Endodermal cell (in vitro differentiated cells): ENCODE results near the gene TRIM50. TPM values are rescaled to one million over a fixed set of nuclear protein-coding genes. Genes with fewer than 3 reads are reported as not detected.

Experiments
- DNase-seq: peaks from one replicate; pipeline ENCODE4 v3.0.0-alpha.2; 2017
- H3K27ac ChIP-seq: 2 replicates; pipeline ENCODE4 v1.5.1; 2013; ENCODE audit warnings: mild to moderate bottlenecking, low read depth, low read length, moderate library complexity
- H3K27me3 ChIP-seq: 2 replicates; pipeline ENCODE4 v1.6.1; 2013; ENCODE audit warnings: mild to moderate bottlenecking, low read length, moderate library complexity; ENCODE audit not compliant: insufficient read depth, control insufficient read depth, poor library complexity, severe bottlenecking
- H3K36me3 ChIP-seq: 2 replicates; pipeline ENCODE4 v1.7.0; 2013; ENCODE audit warnings: mild to moderate bottlenecking, low read length, moderate library complexity; ENCODE audit not compliant: control insufficient read depth, insufficient read depth
- H3K4me1 ChIP-seq: one replicate; pipeline ENCODE4 v1.7.0; 2013; ENCODE audit warnings: low read length; ENCODE audit not compliant: control insufficient read depth, insufficient read depth
- H3K4me3 ChIP-seq: 2 replicates; pipeline ENCODE4 v1.5.1; 2013; ENCODE audit warnings: mild to moderate bottlenecking, low read length, moderate library complexity
- H3K9ac ChIP-seq: 2 replicates; pipeline ENCODE4 v1.6.1; 2013; ENCODE audit warnings: mild to moderate bottlenecking, low read length, moderate library complexity; ENCODE audit not compliant: poor library complexity, severe bottlenecking; ENCODE audit errors: extremely low read depth
- H3K9me3 ChIP-seq: 2 replicates; pipeline ENCODE4 v1.6.1; 2013; ENCODE audit warnings: mild to moderate bottlenecking, low read length, moderate library complexity; ENCODE audit not compliant: control insufficient read depth
- H3K27ac Mint-ChIP-seq: 2 replicates; pipeline ENCODE4 v1.8.0; 2020; ENCODE audit warnings: mixed read lengths
- H3K27me3 Mint-ChIP-seq: 2 replicates; pipeline ENCODE4 v1.8.0; 2021; ENCODE audit warnings: mild to moderate bottlenecking, mixed read lengths; ENCODE audit not compliant: insufficient read depth
- H3K36me3 Mint-ChIP-seq: 2 replicates; pipeline ENCODE4 v1.8.0; 2020; ENCODE audit warnings: low read depth, mixed read lengths
- H3K4me1 Mint-ChIP-seq: 2 replicates; pipeline ENCODE4 v1.8.0; 2020; ENCODE audit warnings: mixed read lengths
- H3K4me3 Mint-ChIP-seq: 2 replicates; pipeline ENCODE4 v1.8.0; 2020; ENCODE audit warnings: mild to moderate bottlenecking, moderate library complexity, mixed read lengths
- H3K9me3 Mint-ChIP-seq: 2 replicates; pipeline ENCODE4 v1.8.0; 2020; ENCODE audit warnings: mild to moderate bottlenecking, mixed read lengths
- WGBS, 2 experiments: methylation state at CpG; one replicate each; pipeline versions ENCODE4 v1.1.5 to v1.1.7; 2013; ENCODE audit warnings: missing lambda C conversion rate in 2 of 2, mixed read lengths in 1 of 2; ENCODE audit not compliant: insufficient coverage in 1 of 2, insufficient read length in 1 of 2; 5-methylcytosine and 5-hydroxymethylcytosine counted together
- total RNA-seq, 2 donors: library from RNA; stranded (reverse); fragmentation: NEBNext Ultra II Directional in 1 of 2; extraction: Animal tissue kit (Norgen Biotek cat#: 25700) in 1 of 2; gene quantifications; 2 replicates in 1 of 2; 3 replicates in 1 of 2; pipeline ENCODE4 v1.2.1, GENCODE V29; 2021
- TF ChIP-seq, protein P1 (sequence below): fragments of 200-600 bp; sonication (generic); conservative IDR thresholded peaks from 2 replicates; pipeline ENCODE4 v1.5.0; 2021; ENCODE audit warnings: antibody characterized with exemption, mild to moderate bottlenecking

TRIM50 gene
- total RNA-seq, 2 donors from 2014 or later = 0.24 to 0.33 TPM

- Mint-ChIP-seq H3K4me1 (peaks cover 7% of the 10 kb centered on the region), H3K27ac (peak within 1 kb of the TSS; percentile 91), H3K4me3 (peak within 1 kb of the TSS; percentile 89), H3K9me3 (peaks cover 2% of the 10 kb centered on the region), H3K36me3 (peaks cover 25% of the 10 kb centered on the region), H3K27me3 (peaks cover 10% of the 10 kb centered on the region)
- TF ChIP-seq, protein P1, sequence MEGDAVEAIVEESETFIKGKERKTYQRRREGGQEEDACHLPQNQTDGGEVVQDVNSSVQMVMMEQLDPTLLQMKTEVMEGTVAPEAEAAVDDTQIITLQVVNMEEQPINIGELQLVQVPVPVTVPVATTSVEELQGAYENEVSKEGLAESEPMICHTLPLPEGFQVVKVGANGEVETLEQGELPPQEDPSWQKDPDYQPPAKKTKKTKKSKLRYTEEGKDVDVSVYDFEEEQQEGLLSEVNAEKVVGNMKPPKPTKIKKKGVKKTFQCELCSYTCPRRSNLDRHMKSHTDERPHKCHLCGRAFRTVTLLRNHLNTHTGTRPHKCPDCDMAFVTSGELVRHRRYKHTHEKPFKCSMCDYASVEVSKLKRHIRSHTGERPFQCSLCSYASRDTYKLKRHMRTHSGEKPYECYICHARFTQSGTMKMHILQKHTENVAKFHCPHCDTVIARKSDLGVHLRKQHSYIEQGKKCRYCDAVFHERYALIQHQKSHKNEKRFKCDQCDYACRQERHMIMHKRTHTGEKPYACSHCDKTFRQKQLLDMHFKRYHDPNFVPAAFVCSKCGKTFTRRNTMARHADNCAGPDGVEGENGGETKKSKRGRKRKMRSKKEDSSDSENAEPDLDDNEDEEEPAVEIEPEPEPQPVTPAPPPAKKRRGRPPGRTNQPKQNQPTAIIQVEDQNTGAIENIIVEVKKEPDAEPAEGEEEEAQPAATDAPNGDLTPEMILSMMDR = no peak
- peaks cover 3% of the 10 kb centered on the region for H3K4me1 ChIP-seq
- peaks cover 17% of the 10 kb centered on the region for H3K36me3 ChIP-seq
- no peaks in the 10 kb centered on the region for H3K9me3 ChIP-seq
- no peaks in the 10 kb centered on the region for H3K27me3 ChIP-seq
- no peak within 1 kb of the TSS for H3K27ac ChIP-seq
- H3K4me3 ChIP-seq = peak within 1 kb of the TSS; percentile 92
- H3K9ac ChIP-seq = peak within 1 kb of the TSS; percentile 47
- WGBS, 2 experiments = 1 to 14% methylated on average over 22 to 40 of the region's 40 CpGs
- DNase-seq = peak; percentile 96
Measured at GRCh38 chr7:73308665-73309214, 19.1 kb downstream of the TRIM50 start, which contains the start of gene NSUN5. Gene NSUN5, minus strand, starts transcription at chr7:73308826. Its CDS starts 36 bp downstream, at chr7:73308790.

DNA sequence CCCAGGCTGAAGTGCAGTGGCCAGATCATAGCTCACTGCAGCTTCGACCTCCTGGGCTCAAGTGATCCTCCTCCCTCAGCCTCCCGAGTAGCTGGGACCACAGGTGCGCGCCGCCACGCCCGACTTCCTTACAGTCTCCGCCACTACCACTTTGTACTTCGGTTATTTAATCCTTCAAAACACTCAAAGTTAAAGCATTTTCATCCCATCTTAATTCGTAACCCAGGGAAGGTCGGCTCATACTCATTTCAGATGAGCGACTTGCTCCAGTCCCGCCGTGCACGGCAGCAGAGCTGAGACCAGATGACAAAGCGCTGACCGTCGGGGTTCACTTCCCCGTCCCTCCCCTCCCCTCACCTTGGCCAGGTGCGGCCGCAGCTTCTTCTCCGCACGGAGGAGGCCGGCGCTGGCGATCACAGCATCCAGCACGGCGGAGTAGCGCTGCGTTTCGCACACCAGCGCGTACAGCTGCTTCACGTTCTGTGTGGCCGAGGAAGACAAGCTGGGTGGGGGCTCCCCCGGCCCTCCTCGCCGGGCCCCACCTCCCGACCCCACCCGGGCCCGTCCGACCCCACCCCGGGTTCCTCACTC lies 19.7 kb downstream of the TRIM50 start:
- peak overlapping the region; percentile 89 for H3K4me3 Mint-ChIP-seq
- H3K27me3 Mint-ChIP-seq = peaks cover 10% of the 10 kb centered on the region
- H3K9me3 Mint-ChIP-seq = peaks cover 2% of the 10 kb centered on the region
- Histone ChIP-seq H3K9ac (peak overlapping the region; percentile 47), H3K4me3 (peak overlapping the region; percentile 92), H3K36me3 (peaks cover 17% of the 10 kb centered on the region), H3K4me1 (peaks cover 3% of the 10 kb centered on the region), H3K27ac (no peak overlapping the region), H3K27me3 (no peaks in the 10 kb centered on the region), H3K9me3 (no peaks in the 10 kb centered on the region)
- peaks cover 25% of the 10 kb centered on the region for H3K36me3 Mint-ChIP-seq
- peak overlapping the region; percentile 91 for H3K27ac Mint-ChIP-seq
- TF ChIP-seq, protein P1 = no peak
- peaks cover 7% of the 10 kb centered on the region for H3K4me1 Mint-ChIP-seq
- WGBS, 2 experiments = 8 to 20% methylated on average over 18 to 43 of the region's 43 CpGs
- peak; percentile 71 for DNase-seq

- 95 to 96% methylated on average over 5 to 13 of the region's 13 CpGs for WGBS, 2 experiments
- Mint-ChIP-seq H3K27ac (peak overlapping the region; percentile 78), H3K4me3 (peak overlapping the region; percentile 89), H3K36me3 (peaks cover 25% of the 10 kb centered on the region), H3K4me1 (peaks cover 7% of the 10 kb centered on the region), H3K9me3 (peaks cover 2% of the 10 kb centered on the region), H3K27me3 (peaks cover 10% of the 10 kb centered on the region)
- Histone ChIP-seq H3K36me3 (peaks cover 17% of the 10 kb centered on the region), H3K27ac (no peak overlapping the region), H3K27me3 (no peaks in the 10 kb centered on the region), H3K9me3 (no peaks in the 10 kb centered on the region), H3K4me3 (peak overlapping the region; percentile 92), H3K9ac (no peak overlapping the region), H3K4me1 (peaks cover 3% of the 10 kb centered on the region)
- TF ChIP-seq, protein P1 = no peak
- no peak for DNase-seq
Measured at GRCh38 chr7:73307436-73307835, 20.4 kb downstream of the TRIM50 start.
